Mesenteric fat pad (tissue), 1 donor: ENCODE measurements around the gene AKR7A2. TPM values are rescaled to one million over a fixed set of nuclear protein-coding genes. Genes with fewer than 3 reads are reported as not detected.
"Not testable (repeated sequence)": the region's sequence is repeated elsewhere in the genome, so short reads cannot be mapped to it uniquely, and the experiment has no call there.

Experiments
- DNase-seq: peaks from one replicate; pipeline ENCODE4 v3.0.0-alpha.2; 2020; ENCODE audit warnings: low spot score
- total RNA-seq: library from RNA; stranded (reverse); fragmentation: NEBNext Ultra II Directional; extraction: Animal tissue kit (Norgen Biotek cat#: 25700); gene quantifications from one replicate; pipeline ENCODE4 v1.2.1, GENCODE V29; 2021
- donor health status: DM: yes; HTN: yes; CAD: no.

Gene AKR7A2
- total RNA-seq, 1 donor from 2014 or later: 39.4 TPM

DNA sequence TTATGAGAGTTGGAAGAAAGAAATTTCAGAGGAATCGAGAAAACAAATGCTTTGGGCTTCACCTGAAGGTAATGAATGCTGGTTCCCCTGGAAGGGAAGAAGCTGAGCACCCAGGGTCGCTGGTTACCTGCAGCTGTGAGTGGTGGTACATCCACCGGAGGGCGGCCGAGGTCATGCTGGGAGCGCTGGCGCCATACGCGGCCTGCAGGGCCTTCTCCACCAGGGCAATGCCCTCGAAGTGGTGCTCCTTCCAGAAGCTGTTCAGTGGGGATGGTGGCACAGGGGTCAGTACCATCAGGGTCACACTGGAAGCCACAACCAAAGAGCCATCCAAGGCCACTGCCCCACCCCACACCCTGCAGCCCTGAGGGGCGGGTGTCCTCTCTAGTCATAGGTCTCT, 43.5 kb downstream of the AKR7A2 start:
- no peak for DNase-seq

DNA sequence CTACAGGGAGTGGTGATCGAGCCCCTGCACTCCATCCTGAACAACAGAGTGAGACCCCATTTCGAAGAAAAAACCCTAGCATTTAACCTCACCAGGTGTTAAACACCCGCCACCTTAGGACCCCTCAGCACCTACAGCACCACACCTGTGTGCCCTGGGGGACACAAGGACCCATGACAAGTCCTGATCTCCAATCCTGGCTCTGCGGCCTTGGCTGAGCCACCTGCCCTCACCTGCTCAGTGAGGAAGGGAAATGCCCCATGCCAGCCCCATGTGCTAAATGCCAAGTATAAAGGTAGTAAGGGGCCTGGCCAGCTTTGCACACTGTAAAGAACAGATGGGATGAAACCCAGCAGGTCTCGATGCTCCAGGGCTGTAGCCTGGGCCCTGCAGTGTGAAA, 49.2 kb downstream of the AKR7A2 start:
- no peak for DNase-seq

DNA sequence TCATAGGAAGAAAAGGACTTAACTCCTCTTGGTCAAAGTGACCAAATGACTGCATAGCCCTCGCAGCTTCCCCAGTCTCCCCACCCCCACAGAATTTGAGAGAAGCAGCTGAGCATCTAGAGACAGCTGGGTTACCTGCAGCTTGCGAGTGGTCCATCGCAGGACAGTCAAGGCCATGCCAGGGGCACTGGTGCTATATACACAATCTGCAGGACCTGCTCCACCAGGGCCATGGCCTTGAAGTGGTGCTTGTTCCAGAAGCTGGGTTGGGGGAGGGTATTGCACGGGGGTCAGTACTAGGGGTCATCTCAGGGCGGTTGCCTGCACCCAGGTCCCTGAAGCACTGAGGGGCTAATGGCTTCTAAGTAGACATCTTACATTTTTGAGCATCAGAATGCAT, 49.9 kb downstream of the AKR7A2 start:
- no peak for DNase-seq

DNA sequence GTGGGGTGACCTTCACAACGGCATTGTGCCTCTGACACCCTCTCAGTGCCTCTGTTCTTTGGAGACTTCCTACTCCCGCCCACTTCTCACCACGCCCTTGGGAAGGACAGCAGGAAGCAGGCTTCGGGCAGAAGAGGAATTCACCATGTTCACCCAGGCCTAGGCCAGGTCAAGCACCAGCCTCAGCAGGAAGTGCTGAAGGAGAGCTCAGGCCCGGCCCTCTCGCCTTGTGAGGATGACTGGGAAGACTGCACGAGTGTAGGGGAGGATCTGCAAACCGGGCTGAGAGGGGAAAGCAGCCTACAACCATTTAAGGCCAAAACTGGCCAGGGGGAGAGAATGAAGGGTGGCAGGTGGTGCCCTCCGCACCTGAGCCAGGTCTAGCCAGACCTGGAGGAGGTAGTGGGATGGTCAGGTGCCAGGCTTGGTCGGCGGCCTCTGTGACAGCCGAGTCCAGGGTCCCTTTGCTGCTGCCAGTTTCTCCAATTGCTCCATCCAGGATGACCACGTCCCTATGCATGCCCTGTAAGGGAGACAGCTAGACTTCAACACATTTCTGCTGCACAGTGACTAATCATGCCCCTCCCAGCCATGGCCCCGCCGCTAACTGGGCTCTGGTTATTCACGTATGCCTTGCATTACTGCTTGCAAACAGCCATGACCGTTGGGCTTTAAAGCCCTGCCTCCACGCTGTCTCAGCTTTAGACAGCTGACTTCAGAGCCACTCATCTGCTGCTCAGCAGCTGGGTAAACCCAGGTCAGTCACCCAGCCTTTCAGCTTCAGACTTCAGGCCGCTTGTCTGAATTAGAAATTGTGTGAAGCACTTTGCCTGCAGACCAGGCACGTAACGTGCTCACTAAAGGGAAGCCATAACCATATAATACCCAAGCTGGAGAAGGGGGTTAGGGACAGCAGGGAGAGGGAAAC, 51.5 kb downstream of the AKR7A2 start:
- DNase-seq: no peak

DNA sequence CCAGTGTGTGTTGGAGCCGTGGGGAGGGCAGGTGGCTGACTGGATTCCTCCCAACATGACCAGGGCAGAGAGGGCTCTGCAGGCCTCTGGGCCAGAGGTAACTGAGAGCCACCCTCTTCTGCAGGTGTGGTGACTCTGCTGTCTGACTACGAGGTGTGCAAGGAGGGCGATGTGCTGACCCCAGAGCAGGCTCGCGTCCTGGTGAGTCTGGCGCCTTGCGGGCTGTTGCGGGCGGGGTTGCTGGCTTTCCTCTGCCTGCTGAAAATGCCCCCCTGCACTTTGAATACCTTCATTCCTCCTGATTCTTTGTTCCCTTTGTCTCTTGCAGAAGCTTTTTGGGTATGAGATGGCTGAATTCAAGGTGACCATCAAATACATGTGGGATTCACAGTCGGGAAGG, 53.6 kb downstream of the AKR7A2 start:
- DNase-seq: no peak

DNA sequence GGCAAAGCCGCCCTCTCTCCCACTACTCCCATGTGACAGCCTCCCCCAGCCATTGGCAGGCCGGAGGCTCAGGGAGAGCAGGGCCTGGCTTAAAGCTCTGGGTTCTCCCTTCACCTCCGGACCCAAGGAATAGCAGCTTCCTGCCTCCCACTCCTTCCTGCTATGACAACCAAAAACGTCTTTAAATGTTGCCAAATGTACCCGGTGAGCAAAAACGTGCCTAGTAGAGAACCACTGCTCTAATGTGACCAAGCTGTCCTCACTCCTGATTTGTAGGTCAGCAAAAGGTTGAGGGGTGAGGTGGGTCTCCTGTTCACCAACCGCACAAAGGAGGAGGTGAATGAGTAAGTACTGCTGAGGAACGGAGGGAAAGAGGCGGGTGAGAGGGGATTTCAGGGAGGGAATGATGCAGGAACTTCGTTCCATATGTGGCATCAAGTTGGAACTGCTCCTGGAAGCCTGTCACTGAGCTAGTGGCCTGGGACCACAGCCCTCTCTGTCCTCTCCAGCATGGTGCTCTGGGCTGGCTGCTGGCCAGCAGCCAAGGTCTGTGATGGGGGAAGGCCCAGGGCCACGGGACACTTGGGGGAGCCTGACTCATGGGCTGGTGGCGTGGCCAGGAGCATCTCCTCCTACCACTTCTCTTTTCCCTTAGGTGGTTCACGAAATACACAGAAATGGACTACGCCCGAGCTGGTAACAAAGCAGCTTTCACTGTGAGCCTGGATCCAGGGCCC, 54.6 kb downstream of the AKR7A2 start:
- no peak for DNase-seq

DNA sequence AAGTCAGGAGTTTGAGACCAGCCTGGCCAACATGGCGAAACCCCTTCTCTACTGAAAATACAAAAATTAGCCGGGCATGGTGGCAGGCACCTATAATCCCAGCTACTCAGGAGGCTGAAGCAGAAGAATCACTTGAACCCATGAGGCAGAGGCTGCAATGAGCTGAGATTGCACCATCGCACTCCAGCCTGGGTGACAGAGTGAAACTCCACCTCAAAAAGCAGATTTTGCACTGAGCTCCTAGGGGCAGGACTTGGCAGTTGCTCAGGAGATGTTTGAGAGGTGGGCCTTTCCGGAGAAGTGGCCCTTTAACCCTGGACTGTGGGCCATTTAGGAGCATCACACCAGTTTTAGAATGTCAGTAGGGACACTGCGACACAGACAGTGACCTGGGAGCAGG, 55.6 kb downstream of the AKR7A2 start:
- DNase-seq: not testable (repeated sequence)

DNA sequence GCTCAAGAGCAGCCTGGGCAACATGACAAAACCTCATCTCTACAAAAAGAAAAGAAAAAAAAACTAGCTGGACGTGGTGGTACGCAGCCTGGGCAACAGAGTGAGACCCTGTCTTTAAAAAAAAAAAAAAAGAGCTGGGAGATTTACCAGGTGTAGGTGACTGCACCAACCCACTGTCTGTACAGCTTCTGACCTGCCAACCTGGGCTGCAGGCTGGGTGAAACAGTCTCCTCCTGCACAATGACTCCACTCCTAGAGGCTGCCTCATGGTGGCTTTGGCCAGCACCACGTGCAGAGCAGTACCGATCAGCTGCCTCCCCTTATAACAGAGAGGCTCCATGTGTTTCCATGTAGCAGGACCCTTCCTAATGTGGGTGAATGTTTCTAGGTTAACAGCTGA, 56.7 kb downstream of the AKR7A2 start:
- DNase-seq: no peak

DNA sequence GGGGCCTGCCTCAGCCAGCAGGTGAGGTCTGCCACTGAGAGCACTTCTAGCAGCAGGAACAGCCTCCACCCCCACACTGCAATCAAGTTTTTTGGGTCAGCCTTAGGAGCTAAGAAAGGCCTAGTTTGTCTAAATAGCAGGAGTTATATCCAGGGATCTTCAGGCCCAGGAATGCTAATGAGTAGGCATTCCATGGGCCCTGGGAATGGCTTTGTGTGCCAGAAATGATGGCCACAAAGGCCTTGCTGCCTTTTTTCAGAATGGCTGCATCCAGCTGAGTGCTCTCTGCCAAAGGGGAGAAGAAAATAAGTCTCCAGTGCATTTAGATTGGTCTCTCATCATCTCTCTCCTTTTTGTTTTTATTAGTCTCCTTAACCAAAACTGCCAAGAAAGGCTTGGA, 57.5 kb downstream of the AKR7A2 start:
- no peak for DNase-seq

Other genes with a start within 250 kb of the AKR7A2 start
- gene UBR4, start 101.9 kb downstream of the AKR7A2 start, total RNA-seq: 156 TPM
- gene EMC1, start 60.6 kb downstream of the AKR7A2 start, total RNA-seq: 39.9 TPM
- 33.5 TPM for gene MRTO4, start 60.3 kb downstream of the AKR7A2 start, total RNA-seq
- gene AKR7A3, start 23.4 kb downstream of the AKR7A2 start, total RNA-seq: 1.0 TPM
- 15.1 TPM for gene SLC66A1, start 182 bp upstream of the AKR7A2 start, total RNA-seq
- 260 TPM for gene CAPZB, start 173.4 kb upstream of the AKR7A2 start, total RNA-seq